ENCODE results near the gene ARAP1.

Gene ARAP1

GRCh38 chr11:72658989-72659640 lies 93.1 kb downstream of the ARAP1 start:
- DNase-seq (ENCODE audit: low read depth), result no peak

DNA sequence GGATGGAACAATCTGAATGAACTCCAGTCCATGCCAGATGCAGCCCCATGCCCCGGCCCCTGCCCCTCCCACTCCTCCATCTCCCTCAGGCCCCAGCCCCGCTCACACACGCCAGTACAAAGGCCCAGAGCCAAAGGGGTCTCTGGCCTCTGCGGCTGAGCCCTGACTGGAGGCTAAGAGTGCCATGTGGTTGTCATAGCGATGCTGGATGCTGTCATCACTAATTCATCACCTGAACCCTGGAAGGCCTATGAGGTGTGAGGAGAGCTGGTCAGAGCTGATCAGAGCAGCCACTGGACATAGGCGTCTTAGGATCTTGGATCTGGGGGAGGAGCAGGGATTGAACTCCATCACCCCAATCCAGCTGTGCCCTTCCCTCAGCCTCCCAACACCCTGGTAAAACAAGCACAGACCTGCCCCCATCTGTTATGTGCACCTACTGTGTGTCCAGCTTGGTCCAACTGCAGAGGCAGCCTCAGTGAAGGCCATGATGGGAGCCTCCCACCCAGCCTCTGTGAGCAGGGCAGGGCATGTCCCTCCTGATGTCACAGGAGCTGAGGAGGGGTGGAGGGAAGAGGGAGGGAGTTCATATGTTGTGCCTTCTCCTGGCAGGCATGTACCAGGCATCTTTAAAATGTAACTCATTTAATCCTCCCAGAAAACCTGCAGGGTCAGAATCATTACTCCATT lies 94.7 kb downstream of the ARAP1 start:
- no peak for DNase-seq (ENCODE audit: low read depth)

- no peak for DNase-seq (ENCODE audit: low read depth)
These were observed 96.2 kb downstream of the ARAP1 start for GRCh38 chr11:72655896-72656464.

GRCh38 chr11:72655014-72655413 lies 97.2 kb downstream of the ARAP1 start:
- no peak for DNase-seq (ENCODE audit: low read depth)

DNA sequence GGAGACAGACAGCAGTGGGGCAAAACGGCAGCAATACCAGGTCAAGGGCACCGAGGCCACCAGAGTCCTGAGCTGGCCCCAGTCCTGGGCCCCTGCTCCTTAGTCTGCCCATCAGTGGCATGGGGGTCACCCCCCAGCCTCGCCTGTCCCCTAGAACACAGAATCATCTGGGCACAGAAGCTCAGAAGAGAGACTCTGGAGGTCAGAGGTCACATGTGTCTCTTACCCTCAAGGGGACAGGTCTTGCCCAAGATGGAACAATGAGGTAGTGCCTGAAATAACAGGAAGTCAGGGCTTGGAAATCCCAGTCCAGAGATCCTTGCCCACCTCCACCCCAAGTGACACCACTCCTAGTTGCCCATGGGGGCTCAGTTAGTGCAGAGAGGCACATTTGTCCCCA lies 98.6 kb downstream of the ARAP1 start:
- no peak for DNase-seq (ENCODE audit: low read depth)

GRCh38 chr11:72652873-72653630 lies 99.2 kb downstream of the ARAP1 start:
- no peak for DNase-seq (ENCODE audit: low read depth)

DNA sequence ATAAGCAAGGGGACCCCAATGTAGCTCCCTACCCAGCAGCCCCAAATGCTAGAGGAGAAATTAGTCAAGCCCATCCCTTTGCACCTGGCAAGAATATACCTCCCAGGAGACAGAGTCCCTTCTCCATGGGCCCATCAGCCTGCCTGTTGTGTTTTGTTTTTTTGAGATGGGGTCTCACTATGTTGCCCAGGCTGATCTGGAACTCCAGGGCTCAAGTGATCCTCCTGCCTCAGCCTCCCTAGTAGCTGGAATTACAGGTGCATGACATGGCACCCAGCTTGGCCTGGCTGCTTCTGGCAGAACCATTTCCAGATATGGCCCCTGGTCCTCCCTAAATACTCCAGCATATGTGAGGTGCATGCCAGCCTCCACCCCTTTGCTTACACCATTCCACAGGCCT lies 100.1 kb downstream of the ARAP1 start:
- DNase-seq (ENCODE audit: low read depth), result no peak

GRCh38 chr11:72649215-72649976 lies 102.8 kb downstream of the ARAP1 start:
- DNase-seq (ENCODE audit: low read depth), result no peak

- no peak for DNase-seq (ENCODE audit: low read depth)
These were observed 103.6 kb downstream of the ARAP1 start for GRCh38 chr11:72648384-72649136.

GRCh38 chr11:72647882-72648281 lies 104.3 kb downstream of the ARAP1 start:
- no peak for DNase-seq (ENCODE audit: low read depth)

- DNase-seq (ENCODE audit: low read depth), result no peak
These were observed 105.7 kb downstream of the ARAP1 start for GRCh38 chr11:72646472-72646871.

GRCh38 chr11:72646024-72646423 lies 106.2 kb downstream of the ARAP1 start:
- no peak for DNase-seq (ENCODE audit: low read depth)

DNA sequence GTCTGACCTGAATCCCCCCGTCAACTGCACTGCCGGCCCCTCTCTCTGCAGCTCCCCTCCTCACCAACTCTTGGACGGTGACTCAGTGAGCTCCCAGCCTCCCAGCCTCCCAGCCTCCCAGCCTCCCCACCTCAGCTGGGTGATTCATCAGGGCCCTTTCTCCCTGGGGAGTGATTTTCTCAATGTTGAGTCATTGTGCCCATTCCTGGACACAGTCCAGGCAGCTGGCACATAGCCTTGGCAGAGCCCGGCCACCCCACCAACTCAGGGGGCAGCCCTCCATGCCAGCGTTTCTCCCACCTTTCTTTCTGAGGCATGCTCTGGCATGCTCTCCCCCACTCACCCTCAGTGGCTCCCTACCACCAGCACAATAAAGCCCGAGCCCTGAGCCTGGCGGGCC lies 108.7 kb downstream of the ARAP1 start:
- DNase-seq (ENCODE audit: low read depth), result no peak

GRCh38 chr11:72642884-72643522 lies 109.2 kb downstream of the ARAP1 start:
- no peak for DNase-seq (ENCODE audit: low read depth)

DNA sequence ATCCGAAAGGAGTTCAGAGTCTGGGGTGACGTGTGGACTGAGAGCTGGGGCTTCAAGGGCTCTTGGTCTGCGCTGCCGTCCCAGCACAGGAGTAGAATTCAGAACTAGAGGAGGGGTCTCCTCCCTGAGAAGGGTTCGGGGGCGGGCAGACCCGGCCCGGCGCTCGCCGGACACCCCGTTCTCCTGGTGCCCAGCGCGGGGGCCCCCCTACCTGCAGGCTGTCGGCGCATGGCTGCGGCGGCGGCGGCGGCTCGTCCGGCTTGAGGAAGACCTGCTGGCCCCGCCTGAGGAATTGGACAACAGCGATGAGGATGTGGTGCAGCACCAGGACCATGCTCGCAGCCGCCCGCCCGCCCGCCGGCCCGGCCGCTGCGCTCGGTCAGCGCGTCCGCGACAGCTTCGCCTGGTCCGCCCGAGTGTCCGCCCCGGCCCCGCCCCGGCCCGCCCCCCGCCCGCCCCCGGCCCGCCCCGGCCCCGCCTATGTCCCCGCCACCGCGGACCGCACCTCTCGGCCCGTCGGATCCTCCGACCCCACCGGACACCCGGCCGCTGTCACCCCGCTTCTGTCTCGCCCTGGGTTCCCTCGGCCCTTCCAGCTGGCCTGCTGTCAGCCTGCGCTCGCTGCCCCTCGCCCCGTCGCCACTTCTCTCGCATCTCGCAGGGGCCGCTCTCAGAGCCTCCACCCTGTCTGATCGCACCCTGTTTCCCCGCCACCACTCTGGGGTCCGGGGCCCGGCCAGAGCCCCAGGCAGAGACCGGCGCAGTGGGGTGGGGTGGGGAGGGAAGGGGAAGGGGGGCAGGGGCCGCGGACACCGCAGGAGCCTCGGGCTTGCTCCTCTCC lies 109.9 kb downstream of the ARAP1 start:
- no peak for DNase-seq (ENCODE audit: low read depth)

DNA sequence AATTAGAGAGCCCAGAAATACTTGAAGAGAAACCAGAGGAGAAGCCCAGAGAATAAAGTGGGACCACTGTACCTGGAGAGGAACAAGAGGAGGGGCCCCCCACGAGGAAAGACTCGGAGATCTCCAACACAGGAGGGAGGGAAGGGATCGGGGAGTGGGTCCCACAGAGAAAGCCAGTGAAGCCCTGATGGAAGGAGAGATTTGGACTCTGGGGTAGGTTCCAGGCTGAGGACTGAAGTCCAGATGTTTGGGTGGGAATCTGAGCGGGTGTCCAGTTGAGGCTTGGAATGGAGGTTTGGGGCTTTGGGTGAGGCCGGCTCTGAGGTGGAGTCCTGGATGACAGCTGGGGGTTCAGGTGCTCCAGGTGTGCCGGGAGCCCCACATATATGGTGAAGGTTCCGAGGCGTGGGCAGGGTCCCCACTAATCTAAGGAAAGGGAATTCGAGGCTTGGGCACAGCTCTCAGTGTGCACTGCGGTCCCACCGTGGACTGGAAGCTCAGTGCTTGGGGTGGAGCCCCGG lies 110.6 kb downstream of the ARAP1 start:
- no peak for DNase-seq (ENCODE audit: low read depth)

GRCh38 chr11:72639502-72640375 lies 112.5 kb downstream of the ARAP1 start:
- no peak for DNase-seq (ENCODE audit: low read depth)

DNA sequence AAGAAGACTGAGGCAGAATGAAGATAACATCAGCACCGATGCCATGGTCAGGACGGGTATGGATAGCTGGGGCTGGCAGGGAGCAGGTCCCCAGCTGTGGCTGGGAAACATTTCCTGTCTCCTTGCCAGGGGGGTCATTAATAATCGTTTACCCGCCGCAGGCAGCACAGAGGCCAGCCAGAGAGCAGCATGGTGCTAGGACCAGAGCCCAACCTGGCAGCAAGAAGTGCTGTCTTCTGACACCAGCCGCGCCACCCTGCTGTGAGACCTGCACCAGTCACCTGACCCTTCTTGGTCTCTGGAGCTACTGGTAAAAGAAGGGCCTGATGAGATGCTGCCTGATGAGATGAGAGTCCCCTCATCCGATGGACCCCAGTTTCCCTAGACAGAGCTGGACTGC lies 114.3 kb downstream of the ARAP1 start:
- DNase-seq (ENCODE audit: low read depth), result no peak

GRCh38 chr11:72637198-72637597 lies 115.0 kb downstream of the ARAP1 start:
- DNase-seq (ENCODE audit: low read depth), result no peak

Measured in stimulated activated CD8-positive, alpha-beta memory T cell treated with anti-CD3 and anti-CD28 coated beads, Interleukin-7, amount 100 ng/mL, for 24 hours (primary cell).